SH-SY5Y (cell line): Measurements from ENCODE around the gene SRPK3.

ENCODE experiments used
- GATA2 ChIP-seq: IDR thresholded peaks from 2 replicates; pipeline ENCODE4 v1.6.1; 2011; ENCODE audit warnings: mild to moderate bottlenecking, low read depth, low read length
- GATA3 ChIP-seq: IDR thresholded peaks from 2 replicates; pipeline ENCODE4 v1.6.1; 2011; ENCODE audit warnings: low read depth, mild to moderate bottlenecking, low read length, moderate library complexity

DNA sequence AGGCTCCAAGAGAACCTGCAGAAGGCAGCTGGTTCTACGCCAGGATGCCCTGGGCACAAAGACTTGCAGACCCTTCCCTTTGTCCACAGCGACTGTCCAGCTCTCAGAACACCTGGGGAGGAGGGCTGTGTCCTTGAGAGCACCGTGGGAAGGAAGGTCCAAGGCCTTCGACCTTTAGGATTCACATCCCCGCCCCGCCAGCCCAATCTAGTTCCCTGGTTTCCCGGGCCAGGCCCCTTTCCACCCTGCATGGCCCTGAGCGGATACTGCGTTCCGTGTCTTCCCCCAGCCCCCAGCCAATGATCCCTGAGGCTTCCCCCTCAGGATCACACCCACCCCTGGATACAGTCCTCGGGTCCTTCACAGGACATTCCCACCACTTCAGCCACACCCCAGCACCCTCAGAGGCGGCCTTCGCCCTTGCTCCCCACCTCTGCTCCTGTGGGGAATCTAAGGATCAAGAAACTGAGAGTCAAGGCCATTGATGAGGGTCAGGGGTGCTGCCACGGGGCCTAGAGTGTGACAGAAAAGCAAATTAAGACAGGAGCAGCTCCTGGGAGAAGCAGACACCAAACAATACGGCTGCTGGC, 47.1 kb upstream of the SRPK3 start:
- TF ChIP-seq GATA2, result no peak
- TF ChIP-seq GATA3, result no peak
